Fibroblast of lung (primary cell): Measurements from ENCODE around the gene OR52I1. TPM values are rescaled to one million over a fixed set of nuclear protein-coding genes. Genes with fewer than 3 reads are reported as not detected.

Source experiments
- DNase-seq, 2 donors: peaks; one replicate each; pipeline versions ENCODE4 v3.0.0 to v3.0.0-alpha.2; 2010; ENCODE audit warnings: low read depth in 2 of 2
- H2AFZ ChIP-seq: 2 replicates; pipeline ENCODE4 v1.5.1; 2012; ENCODE audit warnings: low read length, control low read depth, inconsistent platforms
- H3K27ac ChIP-seq: 2 replicates; pipeline ENCODE4 v1.5.1; 2011; ENCODE audit warnings: low read length, control low read depth; ENCODE audit not compliant: insufficient read depth
- H3K27me3 ChIP-seq: 2 replicates; pipeline ENCODE4 v1.5.1; 2011; ENCODE audit warnings: mild to moderate bottlenecking, low read length; ENCODE audit not compliant: control insufficient read depth, insufficient read depth
- H3K36me3 ChIP-seq: 2 replicates; pipeline ENCODE4 v1.5.1; 2011; ENCODE audit warnings: low read length; ENCODE audit not compliant: control insufficient read depth, insufficient read depth
- H3K4me1 ChIP-seq: 2 replicates; pipeline ENCODE4 v1.5.1; 2011; ENCODE audit warnings: low read length; ENCODE audit not compliant: control insufficient read depth, insufficient read depth; ENCODE audit errors: extremely low read depth
- H3K4me2 ChIP-seq: 2 replicates; pipeline ENCODE4 v1.5.1; 2011; ENCODE audit warnings: low read length, control low read depth; ENCODE audit not compliant: insufficient read depth; ENCODE audit errors: extremely low read depth
- H3K4me3 ChIP-seq, 4 experiments: fragments of 200-600 bp in 1 of 4; sonication (generic) in 1 of 4; replicated peaks in 1 of 4; 2 replicates each; pipeline ENCODE4 v1.5.1; 2011 to 2016; ENCODE audit warnings: low read length in 4 of 4, low read depth in 3 of 4, mild to moderate bottlenecking in 3 of 4, control low read depth in 2 of 4, inconsistent platforms in 1 of 4, mixed read lengths in 1 of 4; ENCODE audit not compliant: insufficient read depth in 1 of 4; ENCODE audit errors: control extremely low read depth in 1 of 4
- H3K79me2 ChIP-seq: 2 replicates; pipeline ENCODE4 v1.5.1; 2012; ENCODE audit warnings: mild to moderate bottlenecking, low read length, inconsistent platforms; ENCODE audit not compliant: control insufficient read depth, insufficient read depth
- H3K9ac ChIP-seq: 2 replicates; pipeline ENCODE4 v1.5.1; 2011; ENCODE audit warnings: mild to moderate bottlenecking, low read length, control low read depth; ENCODE audit not compliant: insufficient read depth
- H3K9me3 ChIP-seq: 2 replicates; pipeline ENCODE4 v1.5.1; 2012; ENCODE audit warnings: low read depth, low read length; ENCODE audit not compliant: control insufficient read depth, insufficient read depth
- H4K20me1 ChIP-seq: 2 replicates; pipeline ENCODE4 v1.5.1; 2011; ENCODE audit warnings: low read length; ENCODE audit not compliant: control insufficient read depth, insufficient read depth; ENCODE audit errors: extremely low read depth
- EZH2 ChIP-seq: IDR thresholded peaks from 2 replicates; pipeline ENCODE4 v1.5.1; 2012; ENCODE audit warnings: low read length, control low read depth, mild to moderate bottlenecking; ENCODE audit errors: missing control alignments
- polyA plus RNA-seq, 2 donors: library from polyadenylated mRNA; depleted of rRNA in 1 of 2; stranded (reverse) in 1 of 2; unstranded in 1 of 2; fragments of >200 nt; gene quantifications; 2 replicates each; pipeline ENCODE4 v1.2.1, GENCODE V29; 2011 to 2012; ENCODE audit warnings: missing spikeins in 1 of 2
- total RNA-seq: library from RNA; depleted of rRNA; stranded (reverse); fragments of >200 nt; gene quantifications from 2 replicates; pipeline ENCODE4 v1.2.1, GENCODE V29; 2014
- TF ChIP-seq, protein P1 (sequence below), 2 donors: IDR thresholded peaks in 1 of 2; conservative IDR thresholded peaks in 1 of 2; 1 replicate in 1 of 2; 2 replicates in 1 of 2; pipeline ENCODE4 v1.5.1; 2011 to 2012; ENCODE audit warnings: low read length in 2 of 2, control low read depth in 1 of 2, inconsistent platforms in 1 of 2, low read depth in 1 of 2, mild to moderate bottlenecking in 1 of 2

Gene OR52I1
- total and polyA plus RNA-seq, 2 donors (not counting 1 experiment from before 2014, with no cell fraction given), result not detected

DNA sequence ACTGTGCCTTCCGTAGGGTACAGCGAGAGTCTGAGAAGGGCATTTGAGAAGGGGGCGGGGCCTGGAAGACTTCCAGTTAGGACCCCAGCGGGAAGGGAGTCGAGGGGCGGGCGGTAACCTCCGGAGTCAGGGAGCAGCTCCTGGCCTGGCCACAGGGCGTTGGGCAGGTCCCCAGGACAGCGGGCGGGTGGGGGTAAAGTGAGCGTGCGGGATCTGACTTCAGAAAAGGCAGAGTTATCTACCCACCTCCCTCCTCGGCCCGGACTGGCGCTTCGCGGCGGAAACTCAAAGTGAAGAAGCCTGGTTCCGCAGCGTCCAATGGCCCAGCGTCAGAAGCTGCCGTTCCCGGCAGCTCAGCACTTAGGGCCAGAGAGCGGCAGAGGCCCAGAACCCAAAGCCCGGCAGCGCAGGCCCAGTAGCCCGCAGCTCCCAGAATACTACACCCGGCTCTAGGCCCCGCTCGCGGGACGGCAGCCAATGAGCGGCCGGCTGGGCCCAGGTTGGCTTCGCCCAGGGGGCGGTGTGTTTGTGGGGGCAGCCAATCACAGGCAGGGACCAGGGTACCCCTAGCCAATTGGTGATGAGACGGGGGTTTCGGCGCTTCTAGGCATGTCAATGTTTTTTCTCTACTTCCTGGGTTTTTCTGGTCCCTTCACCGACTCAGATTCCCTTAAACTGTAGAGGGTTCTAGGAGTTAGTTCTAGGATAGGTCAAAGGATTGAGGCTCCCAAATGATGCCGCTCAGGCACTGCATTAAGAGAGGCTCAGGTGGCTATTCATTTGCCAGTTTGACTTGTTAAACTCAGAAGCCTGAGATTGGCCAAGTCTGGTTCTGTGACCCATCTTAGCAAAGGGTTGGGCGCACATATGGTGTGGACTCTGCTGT, 14.2 kb downstream of the OR52I1 start, which contains the start of gene TRIM68:
Gene TRIM68, minus strand, starts transcription at position 451 of the 886 bp plus-strand sequence. CDS start 2,727 bp downstream, outside the sequence.
- Histone ChIP-seq H3K36me3 (peaks cover 2% of the 10 kb centered on the region), H2AFZ (peak within 1 kb of the TSS; percentile 97), H3K9me3 (no peaks in the 10 kb centered on the region), H3K79me2 (peaks cover 3% of the 10 kb centered on the region), H3K27me3 (no peaks in the 10 kb centered on the region), H4K20me1 (no peaks in the 10 kb centered on the region), H3K27ac (peak within 1 kb of the TSS; percentile 73), H3K9ac (peak within 1 kb of the TSS; percentile 82), H3K4me2 (peak within 1 kb of the TSS; percentile 80), H3K4me1 (peaks cover 5% of the 10 kb centered on the region), H3K4me3 (peak within 1 kb of the TSS; percentile 45 to 88 (median 63))
- TF ChIP-seq, protein P1, sequence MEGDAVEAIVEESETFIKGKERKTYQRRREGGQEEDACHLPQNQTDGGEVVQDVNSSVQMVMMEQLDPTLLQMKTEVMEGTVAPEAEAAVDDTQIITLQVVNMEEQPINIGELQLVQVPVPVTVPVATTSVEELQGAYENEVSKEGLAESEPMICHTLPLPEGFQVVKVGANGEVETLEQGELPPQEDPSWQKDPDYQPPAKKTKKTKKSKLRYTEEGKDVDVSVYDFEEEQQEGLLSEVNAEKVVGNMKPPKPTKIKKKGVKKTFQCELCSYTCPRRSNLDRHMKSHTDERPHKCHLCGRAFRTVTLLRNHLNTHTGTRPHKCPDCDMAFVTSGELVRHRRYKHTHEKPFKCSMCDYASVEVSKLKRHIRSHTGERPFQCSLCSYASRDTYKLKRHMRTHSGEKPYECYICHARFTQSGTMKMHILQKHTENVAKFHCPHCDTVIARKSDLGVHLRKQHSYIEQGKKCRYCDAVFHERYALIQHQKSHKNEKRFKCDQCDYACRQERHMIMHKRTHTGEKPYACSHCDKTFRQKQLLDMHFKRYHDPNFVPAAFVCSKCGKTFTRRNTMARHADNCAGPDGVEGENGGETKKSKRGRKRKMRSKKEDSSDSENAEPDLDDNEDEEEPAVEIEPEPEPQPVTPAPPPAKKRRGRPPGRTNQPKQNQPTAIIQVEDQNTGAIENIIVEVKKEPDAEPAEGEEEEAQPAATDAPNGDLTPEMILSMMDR (conservative IDR thresholded peaks at IDR 0.05 in 1 of 2, IDR thresholded peaks at IDR 0.05 in 1 of 2; ENCODE audit: low read depth in 1 of 2, low read length in 2 of 2), result peak in 1 of 2 donors; percentile 0
- no peak for TF ChIP-seq EZH2
- DNase-seq, result peak; percentile 95 to 96

DNA sequence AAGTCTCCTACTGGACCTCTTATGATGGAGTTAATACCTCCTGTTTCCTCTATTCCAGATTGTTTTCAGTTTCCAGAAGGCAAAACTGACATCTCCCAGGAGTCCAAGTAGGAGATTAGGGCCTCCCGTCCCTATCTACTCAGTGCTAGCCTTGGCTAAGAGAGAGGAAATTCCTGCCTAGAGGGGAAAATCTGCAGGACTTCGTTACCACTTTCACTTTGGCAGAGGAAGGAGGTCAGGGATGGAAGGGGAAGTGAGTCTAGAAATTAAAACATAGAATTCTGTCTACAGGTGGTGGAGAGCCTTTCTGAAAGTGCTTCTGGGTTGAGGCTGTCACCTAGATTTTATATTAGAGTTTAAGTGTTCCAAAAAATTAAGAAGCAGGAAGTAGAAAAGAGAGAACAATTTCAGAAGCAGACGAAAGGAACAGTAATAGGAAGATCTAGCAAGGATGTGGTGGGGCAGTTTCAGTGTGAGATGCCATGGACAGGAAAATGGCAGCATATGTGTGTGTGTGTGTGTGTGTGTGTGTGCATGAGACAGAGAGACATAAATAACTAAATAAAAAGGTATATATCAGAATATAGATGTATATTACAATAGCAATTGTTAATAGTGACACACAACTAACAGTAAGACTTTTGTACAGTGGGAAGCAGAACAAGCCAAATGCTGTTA, 16.6 kb downstream of the OR52I1 start:
- peaks cover 3% of the 10 kb centered on the region for H3K79me2 ChIP-seq
- TF ChIP-seq EZH2, result no peak
- TF ChIP-seq, protein P1 (conservative IDR thresholded peaks at IDR 0.05 in 1 of 2, IDR thresholded peaks at IDR 0.05 in 1 of 2; ENCODE audit: low read depth in 1 of 2, low read length in 2 of 2), result no peak
- H3K4me3 ChIP-seq, result peak overlapping the region in 1 of 4 experiments; percentile 18
- no peaks in the 10 kb centered on the region for H3K9me3 ChIP-seq
- peaks cover 5% of the 10 kb centered on the region for H3K4me1 ChIP-seq
- H3K36me3 ChIP-seq, result no peaks in the 10 kb centered on the region
- no peaks in the 10 kb centered on the region for H3K27me3 ChIP-seq
- H2AFZ ChIP-seq, result peak overlapping the region; percentile 68
- peak in 1 of 2 donors; percentile 3 for DNase-seq
- H3K9ac ChIP-seq, result no peak overlapping the region
- H3K27ac ChIP-seq, result no peak overlapping the region
- peak overlapping the region; percentile 48 for H3K4me2 ChIP-seq
- no peaks in the 10 kb centered on the region for H4K20me1 ChIP-seq

DNA sequence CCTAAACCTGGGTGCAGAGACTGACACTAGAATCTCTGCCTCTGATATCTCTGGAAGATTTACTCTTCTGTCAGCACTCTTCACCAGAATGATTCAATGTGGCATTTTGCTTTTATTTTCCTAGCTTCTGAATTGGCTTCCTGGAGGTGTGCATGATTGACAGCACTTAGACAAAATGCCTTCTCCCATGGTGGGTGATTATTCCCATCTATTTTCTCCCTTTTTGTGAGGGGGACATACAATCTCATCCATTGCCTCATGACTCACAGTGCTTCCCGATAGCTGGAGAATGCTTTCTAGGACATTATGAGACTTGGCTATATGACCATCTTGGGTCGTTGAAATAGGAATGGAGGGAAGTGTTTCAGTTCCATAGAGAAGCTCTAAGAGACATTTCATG, 18.1 kb downstream of the OR52I1 start:
- TF ChIP-seq EZH2, result no peak
- TF ChIP-seq, protein P1 (conservative IDR thresholded peaks at IDR 0.05 in 1 of 2, IDR thresholded peaks at IDR 0.05 in 1 of 2; ENCODE audit: low read depth in 1 of 2, low read length in 2 of 2), result no peak
- peaks cover under 1% of the 10 kb centered on the region for H3K4me1 ChIP-seq

More for the DNA sequence above, 18.1 kb downstream of the OR52I1 start:
- H3K9ac ChIP-seq, result no peak overlapping the region
- DNase-seq, result no peak
- no peaks in the 10 kb centered on the region for H3K36me3 ChIP-seq
- no peak overlapping the region for H3K27ac ChIP-seq
- no peaks in the 10 kb centered on the region for H3K27me3 ChIP-seq
- no peaks in the 10 kb centered on the region for H3K9me3 ChIP-seq
- no peak overlapping the region for H3K4me3 ChIP-seq
- peaks cover 2% of the 10 kb centered on the region for H3K79me2 ChIP-seq
- no peak overlapping the region for H3K4me2 ChIP-seq
- H4K20me1 ChIP-seq, result no peaks in the 10 kb centered on the region
- H2AFZ ChIP-seq, result no peak overlapping the region
